GM12874 (cell line): ENCODE data around the gene GTPBP10.

Source experiments
- CTCF ChIP-seq: IDR thresholded peaks from 2 replicates; pipeline ENCODE4 v1.5.1; 2011; ENCODE audit warnings: low read depth, mild to moderate bottlenecking, control low read depth, low read length, moderate library complexity; ENCODE audit not compliant: insufficient read depth

GTPBP10 gene

GRCh38 chr7:90345016-90345415 lies 1.5 kb upstream of the GTPBP10 start:
- no peak for TF ChIP-seq CTCF

GRCh38 chr7:90345595-90346335 lies 751 bp upstream of the GTPBP10 start:
- TF ChIP-seq CTCF, result no peak

- no peak for TF ChIP-seq CTCF
These were observed 1.2 kb downstream of the GTPBP10 start for GRCh38 chr7:90347759-90348158.

- TF ChIP-seq CTCF, result no peak
These were observed 2.8 kb downstream of the GTPBP10 start for GRCh38 chr7:90349305-90349704.

- no peak for TF ChIP-seq CTCF
These were observed 5.5 kb downstream of the GTPBP10 start for GRCh38 chr7:90351987-90352386.

GRCh38 chr7:90383422-90383821 lies 36.9 kb downstream of the GTPBP10 start:
- no peak for TF ChIP-seq CTCF

- TF ChIP-seq CTCF, result no peak
These were observed 37.3 kb downstream of the GTPBP10 start for GRCh38 chr7:90383861-90384260.
